Stimulated activated CD8-positive, alpha-beta memory T cell treated with anti-CD3 and anti-CD28 coated beads, Interleukin-7, amount 100 ng/mL, for 24 hours (primary cell): ENCODE measurements around the gene GMPS.
"Not testable (repeated sequence)": the region's sequence is repeated elsewhere in the genome, so short reads cannot be mapped to it uniquely, and the experiment has no call there.

Source experiments
- DNase-seq: peaks from one replicate; pipeline ENCODE4 v3.0.0-alpha.2; 2020; ENCODE audit warnings: low read depth

Gene GMPS

GRCh38 chr3:155944081-155944480 is 73.6 kb downstream of the GMPS start:
- DNase-seq, result no peak

DNA sequence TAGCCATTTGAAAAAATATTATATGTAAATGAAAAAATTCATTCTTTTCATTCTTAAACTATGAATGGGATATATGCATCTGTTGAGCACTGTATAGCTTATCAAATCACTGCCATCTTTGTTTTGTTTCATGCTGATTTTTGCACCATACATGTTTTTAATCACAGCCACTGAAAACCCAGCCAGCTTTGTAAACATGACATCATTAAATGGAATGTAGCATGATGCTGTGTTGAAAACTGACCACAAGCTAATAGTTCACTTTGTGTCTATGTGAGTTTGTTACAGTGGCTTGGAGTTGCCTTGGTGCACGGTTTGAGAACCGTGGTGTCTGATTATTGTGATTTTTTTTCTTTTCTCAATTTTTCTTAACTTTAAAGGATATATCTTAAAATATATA is 75.7 kb downstream of the GMPS start:
- no peak for DNase-seq

DNA sequence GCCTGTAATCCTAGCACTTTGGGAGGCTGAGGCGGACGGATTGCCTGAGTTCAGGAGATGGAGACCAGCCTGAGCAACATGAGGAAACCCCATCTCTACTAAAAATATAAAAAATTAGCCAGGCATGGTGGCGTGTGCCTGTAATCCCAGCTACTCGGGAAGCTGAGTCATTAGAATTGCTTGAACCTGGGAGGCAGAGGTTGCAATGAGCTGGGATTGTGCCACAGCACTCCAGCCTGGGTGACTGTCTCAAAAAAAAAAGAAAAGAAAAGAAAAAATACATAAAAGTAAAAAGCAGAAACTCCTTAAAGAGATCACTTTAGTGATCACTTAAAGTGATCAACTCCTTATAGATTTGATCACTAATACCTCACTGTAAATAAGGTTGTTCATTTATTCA is 78.0 kb downstream of the GMPS start:
- no peak for DNase-seq

DNA sequence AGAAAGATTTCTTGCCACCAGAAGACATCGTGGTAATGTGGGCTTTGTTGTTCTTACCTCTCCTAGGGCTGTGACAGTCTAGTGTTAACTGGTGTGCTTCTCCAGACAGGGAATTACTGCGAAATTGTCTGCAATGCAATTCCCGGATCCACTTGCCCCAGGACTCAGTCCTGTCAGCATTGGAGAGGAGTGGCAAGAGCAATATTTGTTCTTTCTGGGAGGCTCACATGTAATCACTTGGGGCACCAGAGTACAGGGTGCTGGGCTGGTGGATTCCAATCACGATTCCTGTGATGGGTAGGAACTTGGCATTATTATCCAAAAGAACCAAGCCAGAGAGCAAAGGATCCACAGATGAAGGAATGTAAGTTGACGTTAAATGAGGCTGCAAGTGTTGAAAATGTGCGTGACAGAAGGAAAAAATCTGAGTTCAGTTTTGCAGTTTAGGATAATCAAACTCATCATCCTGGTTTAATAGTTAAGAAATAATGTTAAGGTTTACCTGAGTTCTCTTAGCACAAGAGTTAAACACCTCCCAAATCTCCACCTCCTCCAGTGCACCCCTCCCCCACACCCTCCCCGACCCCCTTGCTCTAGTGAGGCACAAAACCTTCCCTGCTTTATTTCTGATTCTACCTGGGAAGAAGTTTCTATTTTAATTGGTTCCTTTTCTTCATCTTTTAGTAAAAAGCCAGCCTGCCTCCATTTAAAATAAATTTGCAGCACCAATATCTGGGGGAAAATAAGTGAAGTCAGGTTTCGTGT is 79.2 kb downstream of the GMPS start:
- no peak for DNase-seq

DNA sequence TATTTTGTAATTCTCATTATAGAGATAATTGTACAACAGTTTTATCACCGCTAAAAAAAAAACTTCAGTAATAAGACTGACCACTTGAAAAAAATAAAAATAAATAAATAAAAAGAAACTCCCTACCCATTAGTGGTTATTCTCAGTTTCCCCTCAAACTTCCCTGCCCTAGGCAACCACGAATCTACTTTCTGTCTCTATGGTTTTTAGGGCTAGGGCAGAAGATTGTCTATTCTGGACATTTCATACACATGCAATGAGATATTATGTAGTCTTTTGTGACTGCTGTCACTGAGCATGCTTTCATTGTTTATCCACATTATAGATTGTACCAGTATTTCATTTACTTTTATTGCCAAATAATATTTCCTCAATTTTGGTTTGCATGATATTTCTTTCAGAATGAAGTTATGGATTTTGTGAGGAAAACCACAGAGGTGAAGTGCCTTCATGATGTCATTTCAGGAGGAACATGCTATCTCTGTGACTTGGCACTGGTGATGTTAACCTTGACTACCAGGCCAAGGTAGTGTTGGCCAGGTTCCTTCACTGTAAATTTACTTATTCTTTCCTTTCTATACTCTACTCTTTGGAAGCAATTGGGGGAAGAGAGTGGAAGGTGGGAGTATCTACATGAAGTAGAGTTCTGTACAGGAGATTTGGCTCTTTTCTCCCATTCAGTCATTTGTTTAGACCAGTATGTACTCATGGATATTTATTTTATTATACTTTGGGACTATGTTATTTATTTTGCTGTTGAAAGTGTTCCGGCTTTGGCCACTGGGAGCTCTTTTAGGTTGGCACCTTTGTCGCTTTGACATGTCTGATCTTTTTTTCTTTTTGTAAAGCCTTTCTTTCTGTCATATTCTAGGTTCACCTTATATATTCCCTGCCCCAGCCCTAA is 86.3 kb downstream of the GMPS start:
- no peak for DNase-seq

- DNase-seq, result no peak
These were observed 87.0 kb downstream of the GMPS start for GRCh38 chr3:155957412-155957880.

GRCh38 chr3:155958676-155959075 is 88.2 kb downstream of the GMPS start:
- DNase-seq, result no peak

DNA sequence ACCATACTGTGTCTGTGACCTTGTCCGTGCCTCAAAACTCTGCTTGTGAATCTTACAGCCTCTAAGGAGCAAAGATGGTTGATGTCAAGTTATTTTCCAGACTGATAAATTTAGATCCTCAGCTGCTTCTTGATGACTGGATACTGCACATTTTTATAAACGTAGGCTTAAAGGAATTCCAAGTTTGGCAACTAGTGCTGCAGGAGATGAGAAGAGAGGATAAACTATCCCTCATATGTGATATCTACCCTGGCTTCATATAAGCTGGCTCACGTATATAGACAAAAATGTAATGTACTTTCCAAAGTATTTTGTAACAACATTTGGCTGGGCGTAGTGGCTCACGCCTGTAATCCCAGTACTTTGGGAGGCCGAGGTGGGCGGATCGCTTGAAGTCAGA is 89.6 kb downstream of the GMPS start:
- DNase-seq, result no peak

GRCh38 chr3:155961044-155961443 is 90.6 kb downstream of the GMPS start:
- not testable (repeated sequence) for DNase-seq

DNA sequence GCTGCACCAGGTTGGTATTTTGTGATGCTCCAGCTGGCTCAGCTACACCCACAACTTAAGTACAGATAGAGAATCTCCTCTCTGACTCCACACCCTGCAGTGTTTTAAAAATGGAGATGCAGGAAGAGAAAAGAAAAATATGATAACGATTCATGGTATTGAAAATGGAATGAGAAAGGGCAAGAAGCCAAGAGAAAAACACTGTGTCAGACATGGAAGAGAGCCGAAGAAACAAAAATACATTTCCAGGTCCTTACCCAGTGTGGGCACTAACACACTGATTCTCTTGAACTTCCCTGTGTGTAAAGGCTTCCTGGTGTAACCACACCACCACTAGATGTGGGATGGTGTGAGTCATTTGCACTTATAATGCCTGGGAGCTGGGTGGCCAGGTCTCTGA is 93.1 kb downstream of the GMPS start:
- no peak for DNase-seq

GRCh38 chr3:155970398-155970797 is 99.9 kb downstream of the GMPS start:
- DNase-seq, result no peak

DNA sequence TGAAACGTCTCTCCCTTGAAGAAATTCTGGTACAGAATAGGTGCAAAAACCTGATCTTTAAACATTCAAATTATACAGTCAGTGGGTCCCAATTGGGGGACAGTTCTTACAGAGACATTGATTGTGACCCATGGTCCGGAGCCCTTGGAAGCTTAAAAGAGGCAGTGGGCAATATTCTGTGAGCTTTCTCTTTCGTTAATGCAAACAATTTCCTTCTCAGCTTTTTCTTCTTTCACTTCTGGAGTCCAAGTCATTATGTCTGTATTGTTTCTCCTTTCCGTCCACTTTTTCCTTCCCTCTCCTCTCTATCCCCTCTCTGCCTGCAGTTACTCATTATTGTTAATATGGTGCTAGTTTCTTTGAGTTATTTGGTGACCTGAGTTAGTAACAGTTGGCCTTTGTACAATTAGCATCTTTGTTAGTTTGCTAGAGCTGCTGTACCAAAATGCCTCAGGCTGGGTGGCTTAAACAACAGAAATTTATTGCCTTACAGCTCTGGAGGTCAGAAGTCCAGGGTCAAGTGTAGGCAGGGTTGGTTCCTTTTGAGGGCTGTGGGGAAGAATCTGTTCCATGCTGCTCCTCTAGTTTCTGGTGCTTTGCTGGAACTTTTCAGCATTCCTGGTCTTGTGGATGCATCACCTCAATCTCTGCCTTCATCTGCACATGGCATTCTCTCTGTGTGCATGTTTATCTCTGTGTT is 102.6 kb downstream of the GMPS start:
- no peak for DNase-seq

- no peak for DNase-seq
These were observed 107.9 kb downstream of the GMPS start for GRCh38 chr3:155978324-155978723.

DNA sequence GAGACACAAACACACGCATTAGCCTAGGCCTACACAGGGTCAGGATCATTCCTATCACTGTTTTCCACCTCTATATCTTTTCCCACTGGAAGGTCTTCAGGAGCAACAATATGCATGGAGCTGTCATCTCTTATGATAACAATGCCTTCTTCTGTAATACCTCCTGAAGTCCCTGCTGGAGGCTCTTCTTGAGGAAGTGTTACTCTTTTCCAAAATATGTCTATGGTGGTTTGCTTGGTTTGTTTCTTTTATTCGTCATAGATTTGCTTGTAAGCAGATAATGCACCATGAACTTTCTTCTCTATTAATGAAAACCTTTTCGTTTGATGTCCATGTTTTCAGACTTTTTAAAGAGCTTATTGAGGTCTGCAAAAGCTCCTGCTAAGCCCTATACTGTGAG is 109.3 kb downstream of the GMPS start:
- DNase-seq, result no peak

DNA sequence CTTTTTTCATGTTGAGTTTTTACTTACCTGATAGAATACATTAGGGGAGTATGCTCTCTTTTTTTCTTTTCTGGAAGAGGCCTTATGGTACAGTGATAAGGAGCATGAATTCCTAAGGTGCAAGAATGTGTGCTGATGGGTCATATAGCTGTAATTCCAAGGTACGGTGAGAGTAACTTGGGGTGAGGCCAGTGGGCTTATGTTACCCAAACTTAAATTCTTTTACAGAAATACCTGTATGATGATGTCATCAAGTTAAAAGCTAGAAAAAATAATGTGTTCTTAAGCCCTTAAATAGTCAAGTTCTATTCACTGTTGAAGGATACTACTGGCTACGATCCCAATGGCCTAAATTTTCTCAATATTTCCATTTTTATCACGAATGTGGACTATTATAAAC is 111.2 kb downstream of the GMPS start:
- DNase-seq, result no peak

GRCh38 chr3:155983834-155984474 is 113.5 kb downstream of the GMPS start:
- DNase-seq, result no peak

- DNase-seq, result no peak
These were observed 114.5 kb downstream of the GMPS start for GRCh38 chr3:155984791-155985417.

DNA sequence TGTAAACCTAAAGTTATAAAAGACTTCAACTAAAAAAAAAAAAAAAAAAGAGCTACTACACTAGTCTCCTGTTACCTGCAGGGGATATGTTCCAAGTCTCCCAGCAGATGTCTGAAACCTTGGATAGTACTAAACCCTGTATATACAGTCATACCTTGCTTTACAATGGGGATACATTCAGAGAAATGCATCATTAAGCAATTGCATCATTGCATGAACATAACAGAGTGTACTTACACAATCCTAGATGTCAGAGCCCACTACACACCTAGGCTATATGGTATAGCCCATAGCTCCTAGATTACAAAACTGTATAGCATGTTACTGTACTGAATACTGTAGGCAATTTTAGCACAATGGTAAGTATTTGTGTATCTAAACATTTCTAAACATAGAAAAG is 119.1 kb downstream of the GMPS start:
- no peak for DNase-seq

DNA sequence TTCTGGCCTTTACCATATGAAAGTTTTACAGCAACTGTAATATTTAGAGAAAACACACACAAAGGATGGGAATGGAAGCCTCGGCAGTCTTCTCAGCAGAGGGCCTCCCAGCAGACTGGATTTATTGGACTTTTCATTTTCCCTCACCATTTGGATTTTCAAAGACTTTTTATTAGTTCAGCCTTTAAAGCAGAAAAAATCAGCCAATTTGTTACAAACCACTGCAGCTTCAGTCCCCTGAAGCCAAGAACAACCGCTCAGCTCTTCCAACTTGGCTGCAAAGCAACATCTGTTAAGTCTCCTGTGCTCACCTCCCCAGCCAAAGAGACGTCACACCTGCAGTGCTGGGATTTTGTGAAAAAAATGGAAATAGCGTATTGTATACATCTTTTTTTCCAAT is 120.8 kb downstream of the GMPS start:
- DNase-seq, result no peak

- DNase-seq, result no peak
These were observed 121.4 kb downstream of the GMPS start for GRCh38 chr3:155991847-155992246.
